SK-N-DZ (cell line): Measurements from ENCODE around the gene CYP24A1.

Experiments
- DNase-seq: peaks from one replicate; pipeline ENCODE4 v3.0.0-alpha.2; 2015; ENCODE audit warnings: low spot score

Gene CYP24A1

GRCh38 chr20:54174457-54175175, 830 bp upstream of the CYP24A1 start:
- no peak for DNase-seq

GRCh38 chr20:54172856-54173652, 732 bp downstream of the CYP24A1 start:
- DNase-seq: no peak

DNA sequence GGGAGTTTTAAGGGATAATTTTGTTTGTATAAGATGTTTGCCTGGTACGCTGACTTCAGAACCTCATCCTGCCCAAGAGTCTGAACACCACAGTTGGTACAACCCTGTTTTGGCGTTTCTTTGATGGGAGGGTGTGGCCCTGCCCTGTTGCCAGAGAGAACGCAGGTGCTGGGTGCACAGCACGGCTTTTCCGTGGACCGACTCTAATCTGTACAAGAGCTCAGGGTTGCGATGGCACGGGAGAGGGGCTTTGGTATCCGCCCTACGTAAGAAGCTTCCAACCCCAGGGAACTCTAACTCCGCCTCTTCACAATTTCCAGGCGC, 1.3 kb downstream of the CYP24A1 start:
- DNase-seq: no peak

GRCh38 chr20:54170963-54171362, 2.8 kb downstream of the CYP24A1 start:
- DNase-seq: no peak

DNA sequence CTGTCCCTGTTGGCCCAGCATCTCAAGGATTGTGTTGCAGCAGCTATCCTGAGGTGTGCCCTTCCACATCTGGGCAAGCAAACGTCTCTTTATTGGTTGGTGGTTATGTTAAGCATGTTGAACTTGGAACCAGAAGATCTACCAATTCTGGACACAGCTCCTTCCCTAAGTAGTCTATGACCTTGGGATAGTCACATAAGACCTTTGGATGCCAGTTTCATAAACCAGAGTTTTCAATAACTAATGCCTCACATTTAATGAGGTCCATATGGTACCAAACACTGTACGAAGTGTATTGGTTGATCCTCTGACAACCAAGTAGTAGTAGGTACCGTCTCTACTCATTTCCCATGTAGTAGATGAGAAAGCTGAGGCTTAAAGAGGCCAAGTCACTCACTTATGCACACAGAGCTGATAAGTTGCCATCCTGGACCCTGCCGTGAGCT, 3.7 kb downstream of the CYP24A1 start:
- no peak for DNase-seq

DNA sequence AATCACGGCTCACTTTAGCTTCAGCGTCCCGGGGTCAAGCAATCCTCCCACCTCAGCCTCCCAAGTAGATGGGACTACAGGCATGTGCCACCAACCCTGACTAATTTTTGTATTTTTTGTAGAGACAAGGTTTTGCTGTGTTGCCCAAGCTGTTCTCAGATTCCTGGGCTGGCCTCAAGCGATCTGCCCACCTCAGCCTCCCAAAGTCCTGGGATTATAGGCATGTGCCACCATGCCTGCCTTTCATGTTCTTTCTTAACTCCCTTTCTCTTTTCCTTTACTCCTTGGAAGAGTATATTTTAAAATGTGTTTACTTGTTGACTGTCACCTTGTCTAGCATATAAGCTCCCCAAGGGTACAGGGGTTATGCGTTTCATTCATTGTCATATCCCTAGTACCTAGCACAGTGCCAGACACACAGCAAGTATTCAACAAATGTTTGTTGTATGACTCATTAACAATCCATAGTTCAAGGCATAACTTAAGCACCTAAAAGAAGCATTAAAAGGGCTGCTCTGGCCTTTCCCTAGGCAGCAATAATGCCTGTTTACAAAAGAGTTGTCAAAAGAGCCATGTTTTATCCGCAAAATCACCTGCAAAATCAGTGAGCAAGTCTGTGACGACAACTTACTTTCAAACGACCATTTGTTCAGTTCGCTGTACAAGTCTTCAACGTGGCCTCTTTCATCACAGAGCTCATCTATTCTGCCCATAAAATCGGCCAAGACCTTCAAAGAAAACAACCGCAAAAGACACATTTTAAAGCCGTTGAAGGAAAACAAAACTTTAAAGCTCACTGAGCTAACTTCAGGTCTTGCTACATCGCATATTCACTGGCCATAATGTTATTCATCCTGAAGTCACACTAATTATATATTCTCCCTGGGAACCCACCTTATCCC, 4.6 kb downstream of the CYP24A1 start:
- no peak for DNase-seq

DNA sequence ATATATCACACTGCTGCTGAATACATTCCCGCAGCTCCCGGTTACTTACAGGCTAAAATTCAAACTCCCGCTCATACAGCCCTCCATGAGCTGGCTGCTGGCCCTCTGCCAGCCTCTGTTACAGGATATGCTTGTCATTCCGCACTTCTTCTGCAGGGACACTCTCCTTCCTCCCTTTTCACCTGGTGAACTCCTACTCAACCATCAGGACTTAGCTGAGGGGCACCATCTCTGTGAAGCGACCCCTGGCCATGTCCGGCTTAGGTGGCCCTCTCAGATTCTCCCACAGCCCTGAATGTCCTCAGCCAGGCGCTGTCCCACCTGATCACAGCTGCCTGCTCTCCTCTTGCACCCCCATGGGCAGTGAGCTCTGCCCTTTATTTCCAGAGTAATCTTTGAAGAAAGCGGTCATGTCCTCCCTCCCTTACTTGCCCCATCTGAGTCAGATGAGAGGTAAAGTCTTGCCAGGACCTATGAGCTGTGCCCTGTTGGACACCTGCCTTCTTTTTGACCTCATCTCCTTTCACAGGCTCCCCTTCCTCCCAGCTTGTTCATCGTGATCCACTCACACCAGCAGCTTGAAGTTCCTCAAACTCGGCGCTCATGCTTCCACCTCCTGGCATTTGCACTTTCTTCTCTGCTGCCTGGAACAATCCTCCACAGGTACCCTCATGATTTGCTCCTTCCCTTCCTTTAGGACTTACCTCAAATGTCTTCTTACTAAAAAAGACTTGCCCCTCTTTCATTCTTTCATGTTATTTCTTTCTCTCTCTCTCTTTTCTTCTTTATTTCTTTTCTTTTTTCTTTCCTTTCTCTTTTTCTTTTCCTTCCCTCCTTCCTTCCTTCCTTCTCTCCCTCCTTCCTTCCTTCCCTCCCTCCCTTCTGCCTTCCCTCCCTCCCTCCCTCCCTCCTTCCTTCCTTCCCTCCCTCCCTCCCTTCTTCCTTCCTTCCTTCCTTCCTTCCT, 5.6 kb downstream of the CYP24A1 start:
- no peak for DNase-seq

- no peak for DNase-seq
These were observed 6.7 kb downstream of the CYP24A1 start for GRCh38 chr20:54166987-54167662.

DNA sequence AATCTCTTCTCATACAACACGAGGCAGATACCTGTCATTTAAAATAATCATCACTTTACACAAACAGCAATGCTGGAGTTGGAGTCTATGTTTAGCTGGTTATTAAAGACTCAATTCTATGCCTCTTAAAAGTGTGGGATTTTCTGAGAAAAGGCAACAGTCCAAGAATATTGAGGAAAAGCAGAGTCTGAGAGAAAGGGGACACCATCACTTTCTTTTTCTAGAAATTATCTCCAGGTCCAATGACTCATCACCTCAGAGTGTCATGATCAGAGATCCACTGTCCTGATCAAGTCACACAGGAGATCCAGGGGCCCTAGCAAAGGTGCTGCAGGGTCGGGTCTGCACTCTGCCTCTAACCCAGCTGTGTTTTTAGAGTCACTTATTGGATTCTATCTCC, 8.0 kb downstream of the CYP24A1 start:
- no peak for DNase-seq

GRCh38 chr20:54165014-54165413, 8.8 kb downstream of the CYP24A1 start:
- no peak for DNase-seq

DNA sequence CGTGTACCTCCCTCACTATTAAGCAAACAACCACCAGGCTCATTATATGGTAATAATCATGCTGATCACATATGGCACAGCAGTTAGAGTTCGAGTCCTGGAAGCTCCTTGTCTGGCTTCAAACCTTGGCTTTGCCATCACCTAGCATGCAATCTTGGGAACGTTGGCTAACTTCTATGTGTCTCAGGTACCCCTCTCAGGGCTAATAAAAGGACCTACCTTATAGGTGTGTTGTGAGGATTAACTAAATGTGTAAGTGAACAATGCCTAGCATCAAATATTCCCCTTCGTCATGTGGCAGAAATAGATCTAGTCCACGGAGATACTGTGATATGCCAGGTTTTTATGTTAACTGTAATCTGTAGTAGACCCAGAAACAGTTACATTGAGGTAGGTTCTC, 10.4 kb downstream of the CYP24A1 start:
- DNase-seq: no peak

DNA sequence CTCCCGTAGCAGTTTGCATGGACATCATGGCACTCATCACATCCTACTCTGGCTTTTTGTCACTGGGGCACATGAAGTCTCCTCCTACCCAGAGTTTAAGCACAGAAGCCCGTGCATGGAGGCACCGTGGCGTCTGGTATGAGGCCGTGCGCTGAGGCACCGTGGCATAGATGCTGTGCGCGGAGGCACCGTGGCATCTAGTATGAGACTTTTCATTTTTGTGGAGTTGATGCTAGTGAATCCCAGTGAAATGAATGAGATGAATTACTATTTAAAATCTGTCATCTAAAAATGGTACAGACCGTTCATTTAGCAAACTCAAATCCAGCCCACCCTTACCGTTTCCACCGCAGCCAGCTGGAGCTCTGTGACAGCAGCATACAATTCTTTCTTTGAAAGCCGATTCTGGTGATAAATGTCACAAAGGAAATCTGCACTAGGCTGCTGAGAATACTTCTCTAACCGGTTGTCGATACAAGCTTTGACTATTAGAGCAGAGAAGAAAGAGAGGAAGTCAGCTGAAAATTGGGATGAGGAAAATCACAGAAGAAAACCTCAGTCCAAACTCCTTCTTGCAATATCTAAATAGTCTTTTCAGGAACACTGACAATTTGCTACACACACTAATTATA, 11.3 kb downstream of the CYP24A1 start:
- DNase-seq: no peak

DNA sequence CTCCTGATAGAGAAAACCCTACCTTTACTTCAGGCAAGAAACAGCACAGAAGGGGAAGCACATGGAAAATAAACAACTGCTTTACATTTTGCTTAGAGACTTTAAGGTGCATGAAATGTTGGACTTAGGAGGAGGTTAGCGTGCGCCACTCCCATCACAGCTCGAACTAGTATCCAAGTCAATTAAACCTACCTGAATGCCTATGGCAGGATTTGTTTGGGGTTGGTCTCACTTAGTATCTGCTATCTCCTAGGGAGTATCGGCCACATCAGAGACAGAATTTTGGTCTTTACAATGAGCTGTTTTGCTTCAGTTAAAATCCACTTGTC, 12.0 kb downstream of the CYP24A1 start:
- DNase-seq: no peak

DNA sequence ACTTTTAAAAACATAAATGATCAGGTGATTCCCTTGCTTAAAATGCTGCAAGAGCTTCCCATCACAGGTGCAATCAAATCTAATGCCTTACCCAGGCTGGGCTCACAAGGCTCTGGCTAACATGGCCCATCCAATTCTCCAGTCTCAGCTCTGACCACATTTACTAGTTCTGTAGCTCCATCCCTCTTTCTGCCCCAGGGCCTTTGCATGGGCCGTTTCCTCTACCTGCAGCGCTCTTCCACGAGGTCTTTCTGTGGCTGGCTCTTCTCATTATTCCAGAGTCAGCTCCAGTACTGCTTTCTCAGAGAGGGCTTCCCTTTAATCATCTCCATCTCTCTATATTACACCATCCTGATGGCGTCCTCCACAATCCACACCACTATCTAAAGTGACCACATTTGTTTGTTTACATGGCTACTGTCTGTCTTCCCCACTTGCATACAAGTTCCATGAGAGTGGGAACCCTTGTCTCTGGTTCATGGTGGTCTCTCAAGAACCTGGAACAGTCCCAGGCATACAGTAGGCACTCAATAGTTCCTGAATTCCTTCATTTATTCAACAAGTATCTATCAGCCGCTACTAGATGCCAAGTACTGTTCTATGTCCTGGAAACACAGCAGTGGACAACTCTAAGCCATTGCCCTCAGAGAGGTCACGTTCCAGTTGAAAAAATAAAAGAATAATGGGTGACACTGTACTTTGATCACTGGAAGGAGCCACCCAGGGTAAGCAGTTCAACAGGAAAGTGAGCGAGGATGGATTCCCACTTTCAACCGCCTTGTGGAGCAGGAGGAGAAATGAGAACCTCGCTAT, 12.6 kb downstream of the CYP24A1 start:
- no peak for DNase-seq

GRCh38 chr20:54160065-54161007, 13.4 kb downstream of the CYP24A1 start:
- no peak for DNase-seq

GRCh38 chr20:54158856-54159418, 14.8 kb downstream of the CYP24A1 start:
- no peak for DNase-seq

DNA sequence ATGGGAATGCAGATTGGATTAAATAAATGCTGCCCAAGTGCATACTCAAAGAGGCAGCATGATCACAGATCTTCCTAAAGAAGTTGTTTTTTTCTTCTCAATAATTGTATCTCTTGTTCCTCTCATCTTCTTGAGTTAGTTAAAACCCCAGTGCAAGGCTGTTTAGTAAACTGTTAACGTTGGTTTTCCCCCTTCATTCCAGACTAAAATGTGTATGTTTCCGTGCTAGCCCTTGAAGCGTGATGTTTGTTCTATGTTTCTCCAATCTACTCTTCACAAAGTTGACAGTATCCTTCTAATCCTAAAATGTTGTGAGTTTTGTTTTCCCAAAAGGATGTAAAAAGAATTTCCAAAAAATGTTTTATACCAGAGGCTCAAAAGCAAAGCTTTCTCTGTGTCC, 15.6 kb downstream of the CYP24A1 start:
- no peak for DNase-seq
